Measurements from ENCODE around the gene LGALS9B.
"Not testable (repeated sequence)": the region's sequence is repeated elsewhere in the genome, so short reads cannot be mapped to it uniquely, and the experiment has no call there.

LGALS9B gene

DNA sequence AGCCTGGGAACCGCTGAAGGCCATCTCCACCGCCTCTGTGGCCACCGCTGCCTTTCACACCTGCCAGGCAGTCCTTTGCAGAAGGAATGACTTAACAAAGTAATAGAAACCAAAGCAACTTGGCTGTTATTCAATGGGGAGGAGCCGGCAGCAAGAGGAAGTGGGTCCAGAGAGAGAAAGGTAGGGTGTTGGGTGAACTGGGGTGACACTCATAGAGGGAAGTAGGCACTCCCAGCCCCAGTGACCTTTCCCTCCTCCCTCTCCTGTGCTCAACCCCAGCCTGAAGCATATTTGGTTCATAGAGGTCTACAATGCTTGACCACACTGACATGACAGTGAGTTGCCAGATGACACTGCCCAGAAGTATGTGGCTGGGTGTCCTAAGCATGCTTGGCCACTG lies at the start of gene LGALS9B:
LGALS9B (minus strand) TSS at position 93 of the 400 bp plus-strand sequence; CDS start at position 24, 69 bp downstream.
- DNase-seq (ENCODE audit: low read depth in 1 of 2, low spot score in 1 of 2); in situ Hi-C loops (cut with HindIII; ENCODE audit: low pct_unique_long_range_greater_than_20kb, low sequenced_read_pairs): not testable (repeated sequence)

DNA sequence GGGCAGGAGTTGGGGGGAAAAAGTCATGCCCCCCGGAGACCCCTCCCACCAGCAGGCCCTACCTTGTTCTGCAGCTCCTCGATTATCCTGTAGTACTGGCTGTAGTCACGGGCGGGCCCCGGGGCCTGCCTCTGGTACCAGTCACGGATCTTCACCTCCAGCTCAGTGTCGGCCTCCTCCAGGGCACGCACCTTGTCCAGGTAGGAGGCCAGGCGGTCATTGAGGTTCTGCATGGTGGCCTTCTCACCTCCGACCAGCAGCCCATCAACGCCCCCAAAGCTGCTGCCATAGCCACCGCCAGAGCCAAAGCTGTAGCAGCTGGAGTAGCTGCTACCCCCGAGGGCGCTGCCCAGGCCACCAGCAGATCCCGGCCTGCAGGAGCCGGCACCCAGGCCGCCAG lies 49.6 kb upstream of the LGALS9B start:
- in situ Hi-C loops (cut with HindIII; ENCODE audit: low pct_unique_long_range_greater_than_20kb, low sequenced_read_pairs); DNase-seq (ENCODE audit: low read depth in 1 of 2, low spot score in 1 of 2): not testable (repeated sequence)

DNA sequence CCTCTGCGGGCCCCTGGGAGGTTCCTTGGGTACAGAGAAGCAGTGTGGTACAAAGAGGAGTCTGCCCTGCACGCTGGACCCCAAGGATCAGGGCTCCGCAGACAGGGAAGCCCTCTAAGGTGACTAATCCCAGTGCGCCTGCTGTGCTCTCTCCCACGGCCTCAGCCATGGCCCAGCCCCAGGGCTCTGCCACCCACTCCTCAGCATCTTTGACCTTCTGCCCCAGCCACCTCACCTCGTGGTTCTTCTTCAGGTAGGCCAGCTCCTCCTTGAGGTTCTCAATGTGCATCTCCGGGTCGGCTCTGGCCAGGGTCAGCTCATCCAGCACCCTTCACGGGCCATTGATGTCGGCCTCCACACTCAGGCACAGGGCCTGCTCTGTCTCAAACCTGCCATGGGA lies 47.8 kb upstream of the LGALS9B start:
- DNase-seq (ENCODE audit: low read depth in 1 of 2, low spot score in 1 of 2); in situ Hi-C loops (cut with HindIII; ENCODE audit: low pct_unique_long_range_greater_than_20kb, low sequenced_read_pairs): not testable (repeated sequence)

DNA sequence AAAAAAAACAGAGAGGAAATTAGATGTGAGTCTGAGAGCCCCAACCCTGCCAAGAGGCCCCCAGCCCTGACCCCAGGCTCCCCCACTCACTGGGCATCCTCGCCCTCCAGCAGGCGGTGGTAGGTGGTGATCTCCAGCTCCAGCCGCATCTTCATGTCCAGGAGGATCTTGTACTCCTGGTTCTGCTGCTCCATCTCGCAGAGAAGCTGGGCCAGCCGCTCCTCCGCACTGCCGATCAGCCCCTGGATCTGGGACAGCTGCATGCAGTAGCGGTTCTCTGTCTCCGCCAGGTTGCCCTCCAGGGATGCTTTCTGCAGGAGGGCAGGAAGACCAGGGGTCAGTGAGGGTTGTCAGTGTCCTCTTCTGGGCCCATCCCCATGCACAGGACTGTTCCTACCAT lies 46.2 kb upstream of the LGALS9B start:
- in situ Hi-C loops (cut with HindIII; ENCODE audit: low pct_unique_long_range_greater_than_20kb, low sequenced_read_pairs); DNase-seq (ENCODE audit: low read depth in 1 of 2, low spot score in 1 of 2): not testable (repeated sequence)

DNA sequence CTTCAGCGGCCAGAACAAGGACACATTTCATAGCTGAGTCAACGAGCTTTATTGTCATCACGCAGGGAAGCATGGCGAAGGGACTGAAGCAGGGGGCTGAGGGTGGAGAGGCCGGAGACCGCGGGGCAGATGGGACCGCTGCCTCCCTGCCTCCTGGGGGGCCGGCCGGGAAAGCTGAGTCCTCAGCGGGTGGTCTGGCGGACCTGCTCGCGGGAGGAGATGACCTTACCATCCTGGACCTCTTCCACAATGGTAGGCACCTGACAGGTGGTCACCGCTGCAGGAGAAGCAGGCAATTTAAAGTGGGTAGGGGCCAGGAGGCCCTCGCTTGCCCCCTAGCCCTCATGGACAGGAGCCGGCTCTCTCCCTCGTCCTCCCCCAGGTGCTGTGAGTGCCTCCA lies 45.0 kb upstream of the LGALS9B start:
- in situ Hi-C loops (cut with HindIII; ENCODE audit: low pct_unique_long_range_greater_than_20kb, low sequenced_read_pairs); DNase-seq (ENCODE audit: low read depth in 1 of 2, low spot score in 1 of 2): not testable (repeated sequence)

DNA sequence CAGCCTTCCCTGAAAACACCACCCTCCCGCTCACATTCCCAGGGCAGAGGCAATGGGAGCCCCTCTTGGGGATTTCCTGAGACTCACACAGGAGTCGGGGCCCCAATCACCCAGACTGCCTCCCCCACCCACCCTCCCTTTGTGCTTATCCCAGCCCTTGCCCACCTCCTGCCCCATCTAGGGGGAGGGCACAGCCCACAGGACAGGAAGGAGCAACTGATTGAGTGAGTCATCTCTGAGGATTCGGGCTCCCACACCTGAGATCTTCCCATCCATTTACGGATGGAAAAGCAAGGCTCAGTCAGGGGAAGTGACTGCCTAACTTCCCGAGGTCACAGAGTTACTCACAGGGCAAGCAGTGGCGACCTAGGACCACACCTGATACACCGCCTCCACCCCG lies 44.4 kb upstream of the LGALS9B start:
- in situ Hi-C loops (cut with HindIII; ENCODE audit: low pct_unique_long_range_greater_than_20kb, low sequenced_read_pairs); DNase-seq (ENCODE audit: low read depth in 1 of 2, low spot score in 1 of 2): not testable (repeated sequence)

DNA sequence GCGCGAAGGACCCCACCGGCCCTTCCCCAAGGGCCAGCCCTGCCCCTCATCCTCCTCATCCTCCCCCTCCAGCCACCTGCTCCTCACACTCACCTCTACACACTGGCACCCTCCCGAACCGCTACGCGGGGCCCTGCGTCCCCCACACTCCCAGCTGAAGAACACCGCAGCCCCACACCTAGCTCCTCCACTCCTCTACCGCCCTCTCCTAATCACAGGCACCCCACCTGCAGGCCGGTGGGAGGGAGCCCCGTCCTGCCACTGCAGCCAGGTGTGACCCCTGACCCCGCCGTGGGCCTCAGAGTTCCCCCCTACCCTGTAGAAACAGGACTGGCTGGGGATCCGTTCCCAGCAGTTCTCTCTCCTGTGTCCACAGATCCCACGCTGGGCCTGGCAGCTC lies 38.0 kb upstream of the LGALS9B start:
- in situ Hi-C loops (cut with HindIII; ENCODE audit: low pct_unique_long_range_greater_than_20kb, low sequenced_read_pairs), result not testable (repeated sequence)

DNA sequence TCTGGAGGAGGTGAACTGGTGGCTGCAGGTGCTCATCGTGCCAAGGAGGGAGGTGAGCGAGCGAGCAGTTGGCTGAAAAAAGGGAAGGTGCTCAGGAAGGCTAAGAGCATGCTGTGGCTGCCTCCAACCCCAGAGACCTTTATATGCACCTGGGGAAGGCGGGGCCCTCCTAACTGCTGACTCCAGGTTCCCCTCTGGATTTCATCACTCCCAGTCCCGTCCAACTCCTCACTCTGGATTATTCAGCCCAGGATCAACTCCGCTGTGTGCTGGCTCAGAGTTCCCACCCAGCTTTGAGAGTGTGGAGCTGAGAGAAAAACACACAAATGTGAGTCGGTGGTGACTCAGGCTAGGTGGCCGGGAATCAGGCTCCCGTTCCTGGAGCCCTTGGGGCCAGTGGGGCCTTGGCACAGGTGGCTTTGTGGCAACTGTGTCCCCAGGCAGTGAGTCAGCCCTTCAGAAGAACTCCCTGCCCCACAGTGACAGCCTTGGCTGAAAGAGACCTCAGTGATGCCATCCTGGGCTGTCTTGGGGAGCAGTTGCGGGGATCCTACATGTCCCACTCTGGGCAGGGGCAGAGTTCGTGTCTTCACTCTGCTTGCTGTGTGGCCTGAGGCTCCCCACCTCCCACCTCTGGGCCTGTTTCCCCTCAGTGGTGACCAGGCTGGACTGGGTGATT lies 37.2 kb upstream of the LGALS9B start:
- in situ Hi-C loops (cut with HindIII; ENCODE audit: low pct_unique_long_range_greater_than_20kb, low sequenced_read_pairs); DNase-seq (ENCODE audit: low read depth in 1 of 2, low spot score in 1 of 2): not testable (repeated sequence)

More for the DNA sequence above, 38.0 kb upstream of the LGALS9B start:
- DNase-seq (ENCODE audit: low read depth in 1 of 2, low spot score in 1 of 2), result not testable (repeated sequence)

DNA sequence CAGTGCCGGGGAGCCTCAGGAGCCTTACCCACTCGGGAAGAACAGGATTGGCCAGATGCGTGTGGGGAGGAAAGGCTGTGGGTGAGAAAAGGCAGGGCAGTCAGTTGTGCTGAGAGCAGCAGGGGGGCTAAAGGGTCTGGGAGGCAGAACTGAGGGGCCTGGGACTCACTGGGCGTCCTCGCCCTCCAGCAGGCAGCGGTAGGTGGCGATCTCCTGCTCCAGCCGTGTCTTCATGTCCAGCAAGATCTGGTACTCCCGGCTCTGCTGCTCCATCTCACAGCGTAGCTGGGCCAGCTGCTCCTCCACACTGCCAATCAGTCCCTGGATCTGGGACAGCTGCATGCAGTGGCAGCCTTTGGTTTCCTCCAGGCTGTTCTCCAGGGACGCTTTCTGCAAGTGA lies 34.6 kb upstream of the LGALS9B start:
- DNase-seq (ENCODE audit: low read depth in 1 of 2, low spot score in 1 of 2); in situ Hi-C loops (cut with HindIII; ENCODE audit: low pct_unique_long_range_greater_than_20kb, low sequenced_read_pairs): not testable (repeated sequence)

DNA sequence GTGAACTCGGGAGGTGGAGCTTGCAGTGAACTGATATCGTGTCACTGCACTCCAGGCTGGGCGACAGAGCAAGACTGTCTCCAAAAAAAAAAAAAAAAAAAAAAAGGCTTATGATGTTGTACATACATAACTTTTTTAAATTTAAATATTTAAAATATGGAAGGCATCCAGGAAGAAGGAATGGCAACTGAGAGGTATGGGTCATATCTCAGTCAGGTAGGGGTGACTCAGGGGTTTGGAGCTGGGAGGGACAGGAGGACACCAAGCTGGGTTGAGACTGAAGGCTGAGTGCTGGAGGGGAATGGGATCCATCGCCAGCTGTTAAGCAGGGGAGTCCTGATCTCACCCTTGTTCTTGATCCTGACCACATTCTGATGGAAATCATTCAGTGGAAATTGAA lies 33.0 kb upstream of the LGALS9B start:
- DNase-seq (ENCODE audit: low read depth in 1 of 2, low spot score in 1 of 2); in situ Hi-C loops (cut with HindIII; ENCODE audit: low pct_unique_long_range_greater_than_20kb, low sequenced_read_pairs): not testable (repeated sequence)

DNA sequence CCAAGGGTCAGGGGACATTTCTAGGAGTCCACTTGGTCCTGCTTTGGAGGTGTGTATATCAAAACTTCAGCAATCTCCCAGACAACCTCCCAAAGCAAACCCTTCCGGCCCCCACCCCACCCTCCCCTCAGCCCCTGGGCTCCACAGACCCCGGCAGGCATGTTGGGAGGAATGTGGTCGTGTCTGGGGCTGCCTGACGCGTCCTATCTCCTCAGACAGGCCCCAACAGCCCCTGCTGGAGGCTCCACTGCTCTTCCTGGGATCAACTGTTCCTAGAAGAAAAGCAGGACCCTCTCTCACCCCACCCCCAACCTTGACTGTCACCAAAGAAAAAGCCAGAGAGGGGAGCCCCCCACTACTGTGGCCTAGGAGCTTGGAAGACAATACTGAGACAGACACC lies 28.1 kb upstream of the LGALS9B start:
- DNase-seq (ENCODE audit: low read depth in 1 of 2, low spot score in 1 of 2); in situ Hi-C loops (cut with HindIII; ENCODE audit: low pct_unique_long_range_greater_than_20kb, low sequenced_read_pairs): not testable (repeated sequence)

DNA sequence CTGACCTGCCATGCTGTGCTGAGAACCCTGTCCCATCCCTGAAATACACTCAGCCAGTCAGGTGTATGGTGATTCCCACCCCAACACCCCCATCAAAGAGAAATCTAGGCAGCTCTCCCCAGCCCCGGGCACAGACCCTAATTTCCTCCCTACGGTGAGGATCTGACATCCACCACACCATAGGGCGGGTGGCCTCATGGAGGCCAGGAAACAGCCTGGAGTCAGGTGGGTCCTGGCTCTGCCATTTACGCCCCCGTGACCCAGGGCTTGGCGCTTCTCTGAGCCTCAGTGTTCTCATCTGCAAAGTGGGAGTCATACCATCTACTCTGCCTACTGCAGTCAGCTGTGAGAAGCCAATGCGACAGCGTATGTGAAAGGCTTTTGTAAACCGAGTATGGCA lies 27.4 kb upstream of the LGALS9B start:
- in situ Hi-C loops (cut with HindIII; ENCODE audit: low pct_unique_long_range_greater_than_20kb, low sequenced_read_pairs), result not testable (repeated sequence)

DNA sequence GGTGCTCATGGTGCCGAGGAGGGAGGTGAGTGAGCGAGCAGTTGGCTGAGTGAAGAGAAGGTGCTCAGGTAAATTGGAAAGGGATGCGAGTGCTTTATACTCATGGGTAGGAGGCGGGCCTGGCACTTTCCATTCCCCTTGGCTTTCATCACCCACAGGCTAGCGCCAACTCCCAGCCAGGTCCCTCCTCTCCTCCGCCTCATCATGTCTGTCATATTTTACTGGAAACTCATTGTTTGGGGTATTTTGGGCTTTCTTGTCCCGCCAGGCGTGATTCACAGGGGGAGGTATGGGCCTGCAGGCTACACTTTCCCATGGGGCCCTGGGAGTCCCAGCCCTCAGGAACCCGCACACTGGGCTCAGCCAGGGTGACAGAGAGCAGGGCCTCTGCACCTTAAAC lies 26.8 kb upstream of the LGALS9B start:
- in situ Hi-C loops (cut with HindIII; ENCODE audit: low pct_unique_long_range_greater_than_20kb, low sequenced_read_pairs); DNase-seq (ENCODE audit: low read depth in 1 of 2, low spot score in 1 of 2): not testable (repeated sequence)

More for the DNA sequence above, 27.4 kb upstream of the LGALS9B start:
- DNase-seq (ENCODE audit: low read depth in 1 of 2, low spot score in 1 of 2), result not testable (repeated sequence)

DNA sequence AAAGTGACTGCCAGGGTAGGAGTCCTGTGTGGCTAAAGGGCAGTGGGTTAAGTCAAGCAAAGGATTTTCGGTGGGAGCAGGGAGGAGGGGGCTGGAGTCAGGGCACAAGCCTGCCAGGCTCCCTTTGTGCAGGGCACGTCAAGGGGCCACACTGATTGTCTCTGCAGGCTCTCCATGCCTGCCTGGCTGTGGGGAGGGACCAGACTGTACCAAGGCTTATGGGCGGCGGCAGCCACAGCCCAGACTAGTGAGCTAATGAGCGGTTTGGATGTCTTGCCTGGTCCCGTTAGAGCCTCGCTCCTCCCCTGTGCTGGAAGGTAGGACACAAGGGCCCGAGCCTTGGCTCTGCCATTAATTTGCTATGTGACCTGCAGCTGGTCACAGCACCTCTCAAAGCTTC lies 25.6 kb upstream of the LGALS9B start:
- DNase-seq (ENCODE audit: low read depth in 1 of 2, low spot score in 1 of 2); in situ Hi-C loops (cut with HindIII; ENCODE audit: low pct_unique_long_range_greater_than_20kb, low sequenced_read_pairs): not testable (repeated sequence)

DNA sequence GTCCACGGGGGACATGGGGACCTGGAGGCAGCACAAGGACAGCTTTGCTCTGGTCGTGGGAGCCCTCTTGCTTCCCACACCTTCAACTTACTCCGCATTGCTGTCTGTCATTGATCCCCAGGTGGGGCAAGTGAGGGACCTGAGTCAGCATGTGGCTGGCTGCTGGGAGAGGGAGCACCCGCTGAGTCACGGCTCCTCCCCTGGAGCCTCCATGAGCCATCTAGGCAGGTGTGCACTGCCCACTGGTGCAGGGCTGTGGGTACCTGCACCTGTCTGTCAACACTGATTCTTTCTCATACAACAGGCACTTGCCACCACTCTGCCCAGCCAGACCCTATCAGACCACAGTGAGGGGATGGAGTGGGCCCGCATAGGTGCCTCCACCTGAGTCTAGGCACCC lies 24.8 kb upstream of the LGALS9B start:
- DNase-seq (ENCODE audit: low read depth in 1 of 2, low spot score in 1 of 2); in situ Hi-C loops (cut with HindIII; ENCODE audit: low pct_unique_long_range_greater_than_20kb, low sequenced_read_pairs): not testable (repeated sequence)

DNA sequence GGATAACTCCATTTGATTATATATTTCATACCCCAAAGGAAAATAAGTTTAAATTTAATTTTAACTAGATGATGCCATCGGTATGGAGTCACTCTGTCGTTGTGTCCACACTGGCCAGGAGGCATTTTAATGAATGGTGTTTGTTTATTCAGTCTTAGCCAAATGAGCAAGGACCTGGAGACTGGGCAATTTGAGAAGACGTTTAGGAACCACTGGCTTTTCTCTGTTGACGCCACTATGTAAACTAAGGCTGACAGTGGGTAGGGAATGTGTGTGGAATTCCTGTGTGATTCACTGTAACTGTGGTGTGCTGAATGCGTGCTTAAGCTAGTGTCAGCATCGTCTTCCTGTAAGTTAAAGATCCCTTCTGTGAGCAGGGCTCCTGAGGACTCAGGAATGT lies 17.6 kb upstream of the LGALS9B start:
- in situ Hi-C loops (cut with HindIII; ENCODE audit: low pct_unique_long_range_greater_than_20kb, low sequenced_read_pairs), result not testable (repeated sequence)
- peak; percentile 0 to 18 for DNase-seq (ENCODE audit: low read depth in 1 of 2, low spot score in 1 of 2)

DNA sequence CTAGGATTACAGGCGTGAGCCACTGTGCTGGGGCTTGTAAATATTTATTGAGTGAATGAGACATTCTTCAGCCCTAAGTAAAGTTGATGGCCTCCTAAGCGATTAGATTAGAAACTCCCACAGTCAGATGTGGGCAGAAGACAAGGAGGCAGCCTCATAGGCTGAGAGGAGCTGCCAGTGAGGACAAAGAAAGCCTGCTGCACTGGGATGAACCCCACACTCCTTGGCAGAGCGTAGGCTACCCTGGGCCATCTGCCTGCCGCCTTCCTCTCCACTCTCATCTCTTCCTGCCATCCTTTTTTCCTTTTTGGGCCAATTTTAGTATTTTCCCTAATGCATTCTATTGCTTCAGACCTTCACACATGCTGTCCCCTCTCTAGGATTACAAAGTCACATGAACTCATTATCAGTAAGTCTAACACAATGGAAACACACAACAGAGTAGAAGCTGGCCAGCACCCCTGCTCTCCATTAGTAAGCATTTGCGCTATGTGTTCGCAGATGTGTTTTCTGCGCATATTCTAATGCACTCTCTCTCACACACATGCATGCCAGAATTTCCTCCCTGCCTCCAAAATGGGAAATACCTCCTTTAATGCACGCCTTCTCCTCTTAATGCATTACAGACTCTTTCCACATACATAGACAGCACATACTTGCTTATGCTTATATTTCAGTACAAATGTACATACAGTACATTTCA lies 12.7 kb upstream of the LGALS9B start:
- in situ Hi-C loops (cut with HindIII; ENCODE audit: low pct_unique_long_range_greater_than_20kb, low sequenced_read_pairs); DNase-seq (ENCODE audit: low read depth in 1 of 2, low spot score in 1 of 2): not testable (repeated sequence)

DNA sequence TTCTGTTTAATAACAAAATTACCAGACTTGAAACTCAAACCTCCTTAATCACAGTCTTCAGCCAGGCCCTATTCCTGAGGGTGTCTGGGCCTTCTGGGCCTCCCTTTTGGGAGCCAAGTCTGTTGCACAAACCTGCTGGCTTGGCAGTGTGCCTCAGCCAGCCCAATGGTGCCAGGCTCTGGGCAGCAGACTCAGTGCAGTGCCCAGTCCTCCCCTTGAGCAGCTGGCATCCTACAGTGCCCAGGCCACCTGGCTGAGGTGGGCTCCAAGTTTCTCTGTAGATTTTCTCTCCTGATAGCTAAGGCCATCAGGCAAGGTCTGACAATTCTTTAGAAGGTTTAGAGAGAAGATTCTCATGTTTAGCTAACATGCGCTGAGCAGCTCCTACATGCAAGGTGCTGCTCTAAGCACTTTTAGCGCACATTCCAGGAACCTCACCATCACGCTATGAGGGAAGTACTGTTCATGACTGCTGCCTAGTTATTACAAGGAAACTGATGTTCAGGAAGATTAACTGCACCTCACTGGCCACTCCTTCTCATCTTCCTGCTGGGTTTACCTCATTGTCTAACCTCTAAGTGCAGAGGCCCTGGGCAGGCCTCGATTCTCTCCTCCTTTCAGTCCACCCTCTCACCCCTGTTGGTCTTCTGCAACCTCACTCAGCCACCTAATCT lies 10.2 kb upstream of the LGALS9B start:
- in situ Hi-C loops (cut with HindIII; ENCODE audit: low pct_unique_long_range_greater_than_20kb, low sequenced_read_pairs); DNase-seq (ENCODE audit: low read depth in 1 of 2, low spot score in 1 of 2): not testable (repeated sequence)

All from T47D (cell line).